Heart left ventricle (tissue), 16 donors: ENCODE measurements around the gene LSM14A. TPM values are rescaled to one million over a fixed set of nuclear protein-coding genes. Genes with fewer than 3 reads are reported as not detected.
A peak's percentile ranks its signal among the peaks of the same experiment; 100 is the strongest.

Experiments
- ATAC-seq, 4 donors: fragments of 200-7000 bp; cut with Tn5 transposase; one replicate each; pipeline ENCODE4 v1.9.1; 2020 to 2022; ENCODE audit warnings: moderate library complexity in 4 of 4, mild to moderate bottlenecking in 3 of 4, moderate number of reproducible peaks in 1 of 4
- DNase-seq, 5 donors: peaks; one replicate each; pipeline ENCODE4 v3.0.0-alpha.2; 2020
- H3K27ac ChIP-seq, 12 donors: fragments of 200-600 bp; sonication (generic) in 4 of 12; one replicate each; pipeline versions ENCODE4 v1.5.0 to v1.8.0; 2016 to 2022; ENCODE audit warnings: mild to moderate bottlenecking in 2 of 12
- H3K27me3 ChIP-seq, 9 donors: fragments of 200-600 bp; sonication (generic) in 2 of 9; one replicate each; pipeline versions ENCODE4 v1.5.1 to v1.8.0; 2016 to 2022; ENCODE audit warnings: mild to moderate bottlenecking in 3 of 9
- H3K36me3 ChIP-seq, 9 donors: fragments of 200-600 bp; sonication (generic) in 2 of 9; one replicate each; pipeline versions ENCODE4 v1.5.0 to v1.8.0; 2018 to 2022; ENCODE audit warnings: mild to moderate bottlenecking in 2 of 9
- H3K4me1 ChIP-seq, 12 donors: fragments of 200-600 bp; sonication (generic) in 4 of 12; one replicate each; pipeline versions ENCODE4 v1.5.0 to v1.8.0; 2016 to 2022; ENCODE audit warnings: mild to moderate bottlenecking in 3 of 12
- H3K4me3 ChIP-seq, 12 donors: fragments of 200-600 bp; sonication (generic) in 4 of 12; one replicate each; pipeline versions ENCODE4 v1.5.0 to v1.8.0; 2017 to 2022; ENCODE audit warnings: mild to moderate bottlenecking in 9 of 12, moderate library complexity in 4 of 12
- H3K9me3 ChIP-seq, 12 donors: fragments of 200-600 bp; sonication (generic) in 4 of 12; one replicate each; pipeline versions ENCODE4 v1.5.0 to v1.8.0; 2016 to 2022; ENCODE audit warnings: mild to moderate bottlenecking in 1 of 12
- CTCF ChIP-seq, 12 donors: fragments of 200-600 bp; sonication (generic) in 4 of 12; IDR thresholded peaks; one replicate each; pipeline versions ENCODE4 v1.5.0 to v1.8.0; 2018 to 2022; ENCODE audit warnings: antibody characterized with exemption in 12 of 12, mild to moderate bottlenecking in 5 of 12
- POLR2A ChIP-seq, 2 donors: fragments of 450-650 bp; IDR thresholded peaks; one replicate each; pipeline ENCODE4 v1.6.1; 2017; ENCODE audit warnings: antibody characterized with exemption in 2 of 2, mild to moderate bottlenecking in 2 of 2, moderate library complexity in 2 of 2
- WGBS, 4 donors: extraction: QIAGEN DNeasy Blood & Tissue Kit in 2 of 4; methylation state at CpG; one replicate each; pipeline versions ENCODE4 v1.1.5 to v1.1.7; 2013 to 2018; 5-methylcytosine and 5-hydroxymethylcytosine counted together
- intact Hi-C, 10 donors: fragments of 100-400 bp; cut with DNase I; formaldehyde crosslinking; loops; one replicate each; pipeline versions ENCODE4 v1.11.1 to v1.14.2; 2022
- polyA plus RNA-seq, 2 donors: library from polyadenylated mRNA; stranded (reverse); fragments of 200-250 nt; gene quantifications; one replicate each; pipeline ENCODE4 v1.2.3, GENCODE V29; 2013
- total RNA-seq, 9 donors: library from RNA; depleted of rRNA in 2 of 9; stranded (reverse); fragments of >200 nt in 2 of 9; fragmentation: NEBNext Ultra II Directional in 3 of 9; extraction: Animal tissue kit (Norgen Biotek cat#: 25700) in 3 of 9; gene quantifications; one replicate each; pipeline versions ENCODE4 v1.1.0 to v1.2.4, GENCODE V29; 2016 to 2023
- donor health status: ischemic (EF 13 %, LVEDD 7.1; RV severe dilation, severe dysfunction).
- donor health status: healthy with polysubstance abuse.
- donor health status: DM: no; HTN: yes; CAD: no.
- donor health status: DM: no; HTN: no; CAD: no.
- donor health status: ischemic (EF 25% LVEDD 6.9; RV normal size, moderate dysfunction).
- donor health status: ischemic (EF 25% LVEDD 5.7; RV mildly dilated, moderate dysfunction).
- donor health status: healthy.
- donor health status: DM: yes; HTN: yes; CAD: no.
- donor health status: ischemic (EF 35%, LVEDD 5.7; RV mildly dilated, moderate dysfunction).
- donor health status: nonischemic (EF 11% LVEDD 7.7; RV severe dilation, severe dysfunction).
- donor health status: DM: yes; HTN: yes; CAD: no.
- donor health status: PGD.
- donor health status: ischemic (EF 29% LVEDD 5.4; RV normal size, mild dysfunction).
- donor health status: nonischemic (EF 23%, LVEDD 6.1; RV moderate dilation, normal function).

LSM14A gene
- total and polyA plus RNA-seq, 11 donors = 34.6 to 109 (median 70.5) TPM

DNA sequence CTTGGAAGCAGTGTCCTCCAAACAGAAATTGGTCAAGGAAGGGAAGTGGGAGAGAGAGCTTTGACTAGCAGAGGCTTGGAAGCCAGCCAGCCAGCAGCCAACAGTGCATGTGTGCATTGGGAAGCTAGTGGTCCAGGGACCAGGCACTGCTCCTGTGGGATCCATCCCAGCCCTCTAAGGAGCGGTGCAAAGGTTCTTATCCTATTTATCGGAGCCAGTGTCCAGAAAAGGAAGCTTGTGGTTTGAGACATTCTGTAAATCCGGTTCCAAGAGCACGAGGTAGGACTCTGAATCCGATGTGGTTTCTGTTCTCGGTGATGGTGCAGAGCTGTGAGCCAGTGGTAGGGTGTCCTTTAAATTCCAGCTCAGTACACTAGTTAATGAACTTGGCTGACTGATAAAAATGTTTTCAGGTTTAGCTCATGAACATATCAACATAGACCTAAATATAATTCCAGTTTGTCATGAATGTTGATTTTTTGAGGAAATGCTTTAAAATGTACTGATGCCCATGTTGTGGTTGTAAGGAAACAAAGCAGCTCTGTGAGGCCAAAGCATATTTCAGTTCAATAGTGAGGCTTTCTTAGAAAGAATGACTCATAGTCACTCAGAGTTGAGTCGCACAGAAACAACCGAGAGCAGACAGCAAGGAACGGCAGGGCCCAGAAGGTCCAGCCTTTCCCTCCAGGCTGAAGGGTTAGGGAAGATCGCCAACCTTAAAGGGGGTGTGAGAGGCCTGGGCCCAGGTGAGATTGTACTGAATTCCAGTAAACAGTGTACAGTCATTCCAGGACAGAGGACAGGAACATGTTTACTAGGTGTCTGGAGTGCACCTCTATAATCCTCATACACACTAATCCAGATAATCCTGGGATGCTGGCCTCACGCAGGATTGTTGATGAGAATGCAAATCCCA is 60.5 kb downstream of the LSM14A start:
- peaks cover 0 to 35% (median 30%) of the 10 kb centered on the region in 9 donors for H3K36me3 ChIP-seq
- 32 to 52% (median 43%) methylated on average over 11 of the region's 11 CpGs for WGBS, 4 donors
- intact Hi-C loops = loop anchor here in 1 of 10 donors (10.0 kb wide), 1 partner anchor 112 kb away; no protein-coding TSS in a partner anchor
- peak overlapping the region in 9 of 12 donors; percentile 6 to 68 (median 40) for H3K27ac ChIP-seq
- H3K9me3 ChIP-seq = no peaks in the 10 kb centered on the region
- H3K4me3 ChIP-seq = peak overlapping the region in 1 of 12 donors; percentile 28
- peak; percentile 50 to 83 (median 74) for ATAC-seq
- H3K27me3 ChIP-seq = no peaks in the 10 kb centered on the region
- DNase-seq = peak; percentile 55 to 81 (median 60)
- TF ChIP-seq CTCF (IDR thresholded peaks at IDR 0.05) (no peak), POLR2A (IDR thresholded peaks at IDR 0.05) (no peak)
- H3K4me1 ChIP-seq = peaks cover 0 to 23% (median 13%) of the 10 kb centered on the region in 12 donors

DNA sequence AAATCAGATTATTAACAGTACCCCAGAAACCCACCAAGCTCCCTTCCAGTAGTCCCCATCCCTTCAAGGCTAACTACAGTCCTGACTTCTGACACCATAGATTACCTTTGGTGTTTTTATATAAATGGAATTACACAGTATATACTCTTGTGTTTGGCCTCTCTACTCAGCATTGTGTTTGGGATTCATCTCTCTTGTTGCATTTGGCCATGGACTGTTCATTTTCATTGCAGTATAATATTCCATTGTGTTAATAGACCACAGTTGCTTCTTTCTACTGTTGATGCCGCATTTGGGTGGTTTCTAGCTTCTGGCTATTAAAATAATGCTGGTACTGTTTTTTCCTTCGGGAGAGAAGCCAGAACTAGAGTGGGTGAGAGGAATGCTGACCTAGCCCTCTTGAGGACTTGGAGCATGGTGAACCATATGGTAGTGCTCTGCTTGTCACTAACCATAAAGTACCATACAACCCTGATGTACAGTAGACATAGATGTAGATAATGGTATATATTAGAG is 63.2 kb downstream of the LSM14A start:
- ATAC-seq (no peak), DNase-seq (no peak)
- intact Hi-C loops = loop anchor here in 1 of 10 donors (10.0 kb wide), 1 partner anchor 109 kb away; no protein-coding TSS in a partner anchor
- Histone ChIP-seq H3K4me1 (peaks cover 0 to 23% (median 13%) of the 10 kb centered on the region in 12 donors), H3K4me3 (no peak overlapping the region), H3K27me3 (no peaks in the 10 kb centered on the region), H3K9me3 (no peaks in the 10 kb centered on the region), H3K36me3 (peaks cover 0 to 8% (median 4%) of the 10 kb centered on the region in 9 donors), H3K27ac (no peak overlapping the region)
- no peak for TF ChIP-seq CTCF (IDR thresholded peaks at IDR 0.05)
- no peak for TF ChIP-seq POLR2A (IDR thresholded peaks at IDR 0.05)
- WGBS, 4 donors = 83 to 92% (median 91%) methylated on average over 2 of the region's 2 CpGs

DNA sequence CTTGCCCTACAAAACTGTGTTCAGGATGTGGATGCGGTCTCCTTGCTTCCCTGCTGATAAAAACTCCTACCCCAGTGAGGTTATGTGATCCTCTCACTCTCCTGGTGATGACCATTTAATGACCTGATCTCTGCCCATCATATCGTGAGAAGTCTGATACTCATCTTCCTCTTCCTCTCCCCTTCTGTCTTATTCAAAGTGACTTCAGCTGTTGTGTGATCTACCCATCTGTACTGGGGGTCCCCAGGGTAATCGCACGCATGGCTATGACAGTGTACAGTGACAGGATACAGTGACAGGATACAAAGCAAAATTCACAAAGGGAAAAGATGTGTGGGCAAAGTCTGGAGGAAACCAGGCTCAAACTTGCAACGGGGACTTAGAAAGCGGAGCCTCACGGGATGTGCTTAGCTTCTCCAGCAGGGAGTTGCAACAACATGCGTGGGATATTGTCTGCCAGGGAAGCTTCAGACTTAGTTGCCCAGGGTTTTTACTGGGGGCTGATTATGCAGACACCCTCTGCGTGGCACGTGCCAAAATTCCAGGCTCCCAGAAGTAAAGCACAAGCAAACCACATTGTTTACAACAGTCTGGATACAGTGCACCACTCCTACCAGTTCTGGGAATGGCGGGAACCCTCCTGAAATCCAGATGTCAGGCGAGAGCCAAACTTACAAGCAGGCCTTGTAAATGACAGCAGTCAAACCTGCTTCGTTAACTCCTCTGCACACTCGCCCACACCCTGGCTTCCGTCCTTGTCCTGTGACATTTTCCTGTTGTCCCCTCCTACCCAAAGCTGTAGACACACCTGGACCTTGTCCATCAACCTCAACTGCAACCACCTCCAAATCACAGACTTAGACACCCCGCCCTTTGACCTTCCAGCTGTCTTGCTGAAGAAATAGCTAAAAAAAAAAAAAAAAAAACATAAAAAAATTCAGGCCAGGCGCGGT is 64.0 kb downstream of the LSM14A start:
- Histone ChIP-seq H3K4me1 (peaks cover 0 to 23% (median 13%) of the 10 kb centered on the region in 12 donors), H3K4me3 (no peak overlapping the region), H3K27ac (no peak overlapping the region), H3K27me3 (no peaks in the 10 kb centered on the region), H3K9me3 (no peaks in the 10 kb centered on the region), H3K36me3 (no peaks in the 10 kb centered on the region)
- ATAC-seq = no peak
- DNase-seq = no peak
- no peak for TF ChIP-seq POLR2A (IDR thresholded peaks at IDR 0.05)
- no peak for TF ChIP-seq CTCF (IDR thresholded peaks at IDR 0.05)
- 66 to 78% (median 73%) methylated on average over 18 of the region's 18 CpGs for WGBS, 4 donors
- intact Hi-C loops = loop anchor here in 1 of 10 donors (10.0 kb wide), 1 partner anchor 108 kb away; no protein-coding TSS in a partner anchor
